ENCODE results near the gene LILRB5.
"Not testable (repeated sequence)": the region's sequence is repeated elsewhere in the genome, so short reads cannot be mapped to it uniquely, and the experiment has no call there.

GRCh38 chr19:54285427-54286056 is 28.5 kb upstream of the LILRB5 start:
- TF ChIP-seq CTCF, POLR2A (IDR thresholded peaks at IDR 0.05): not testable (repeated sequence)

Measured in heart left ventricle (tissue), 13 donors.